RWPE2 (cell line): ENCODE results near the gene PIR.

Experiments used
- ATAC-seq: fragments of 200-7000 bp; cut with Tn5 transposase; 3 replicates; pipeline ENCODE4 v1.9.1; 2021; ENCODE audit warnings: low read depth
- DNase-seq: peaks from one replicate; pipeline ENCODE4 v3.0.0-alpha.2; 2020; ENCODE audit warnings: low spot score
- H3K27ac ChIP-seq: fragments of 450-650 bp; 2 replicates; pipeline ENCODE4 v1.5.1; 2017; ENCODE audit warnings: mild to moderate bottlenecking; ENCODE audit not compliant: poor library complexity, severe bottlenecking
- H3K27me3 ChIP-seq: fragments of 250-450 bp; sonication (Bioruptor Pico); 2 replicates; pipeline ENCODE4 v1.5.1; 2021; ENCODE audit warnings: mild to moderate bottlenecking, moderate library complexity; ENCODE audit not compliant: insufficient read depth, poor library complexity, severe bottlenecking
- H3K36me3 ChIP-seq: fragments of 250-450 bp; sonication (Bioruptor Pico); 2 replicates; pipeline ENCODE4 v1.5.1; 2020; ENCODE audit warnings: low read depth, mild to moderate bottlenecking, moderate library complexity
- H3K4me1 ChIP-seq: fragments of 250-450 bp; sonication (Bioruptor Pico); 2 replicates; pipeline ENCODE4 v1.5.1; 2021; ENCODE audit warnings: mild to moderate bottlenecking, moderate library complexity; ENCODE audit not compliant: insufficient read depth, poor library complexity, severe bottlenecking
- H3K4me3 ChIP-seq: fragments of 250-450 bp; sonication (Bioruptor Pico); 2 replicates; pipeline ENCODE4 v1.5.1; 2021; ENCODE audit warnings: mild to moderate bottlenecking, moderate library complexity; ENCODE audit not compliant: severe bottlenecking
- H3K9me3 ChIP-seq: fragments of 250-450 bp; sonication (Bioruptor Pico); 2 replicates; pipeline ENCODE4 v1.5.1; 2021; ENCODE audit warnings: mild to moderate bottlenecking, moderate library complexity; ENCODE audit not compliant: severe bottlenecking
- CTCF ChIP-seq: fragments of 450-650 bp; IDR thresholded peaks from one replicate; pipeline ENCODE4 v1.5.1; 2017; ENCODE audit warnings: mild to moderate bottlenecking, moderate library complexity; ENCODE audit not compliant: poor library complexity, severe bottlenecking

The PIR gene

GRCh38 chrX:15511563-15511962 lies 18.4 kb upstream of the PIR start:
- H3K4me1 ChIP-seq = no peaks in the 10 kb centered on the region
- H3K27me3 ChIP-seq = no peaks in the 10 kb centered on the region
- ATAC-seq (no peak), DNase-seq (no peak)
- no peak overlapping the region for H3K4me3 ChIP-seq
- H3K36me3 ChIP-seq = no peaks in the 10 kb centered on the region
- H3K9me3 ChIP-seq = no peaks in the 10 kb centered on the region
- no peak overlapping the region for H3K27ac ChIP-seq
- TF ChIP-seq CTCF = no peak

DNA sequence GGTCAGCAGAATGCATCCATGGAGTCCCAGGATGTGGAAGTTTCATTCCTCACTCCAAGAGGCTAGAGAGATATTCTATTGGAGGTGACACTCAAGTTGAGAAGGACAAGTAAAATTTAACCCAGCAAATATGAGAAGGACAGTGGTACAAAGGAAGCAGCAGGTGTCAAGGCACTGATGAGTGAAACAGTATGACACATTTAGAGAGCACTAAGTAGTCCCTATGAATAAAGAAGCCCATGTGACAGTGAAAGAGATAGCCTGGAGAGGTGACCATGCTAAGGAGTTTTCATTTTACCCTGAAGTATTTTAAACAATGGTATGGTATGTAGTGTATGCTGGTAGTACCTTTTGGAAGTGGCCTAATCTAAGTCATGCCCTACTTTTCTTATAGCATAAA lies 16.7 kb upstream of the PIR start:
- no peak for TF ChIP-seq CTCF
- Histone ChIP-seq H3K27me3 (no peaks in the 10 kb centered on the region), H3K9me3 (no peaks in the 10 kb centered on the region), H3K4me1 (peaks cover 5% of the 10 kb centered on the region), H3K4me3 (no peak overlapping the region), H3K27ac (no peak overlapping the region), H3K36me3 (no peaks in the 10 kb centered on the region)
- DNase-seq (no peak), ATAC-seq (no peak)

DNA sequence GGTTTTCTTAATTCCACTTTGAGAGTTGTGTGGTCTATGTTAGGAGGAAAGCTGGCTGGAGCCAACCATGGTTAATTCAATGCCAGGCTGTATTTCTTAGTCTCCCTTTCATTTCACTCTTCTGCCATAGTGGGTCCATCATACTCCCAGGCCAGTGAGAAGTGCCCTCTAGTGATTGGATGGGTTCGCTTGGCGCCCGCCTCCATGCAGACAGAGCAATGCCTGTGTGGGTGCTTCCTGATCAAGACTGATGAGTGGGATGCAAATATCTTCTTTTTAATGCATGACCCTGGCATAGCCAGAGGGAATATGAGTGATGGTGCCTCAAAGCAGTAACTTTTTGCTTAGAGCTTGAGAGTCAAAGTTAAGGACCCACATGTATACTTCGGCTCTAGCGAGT lies 13.9 kb upstream of the PIR start:
- Histone ChIP-seq H3K36me3 (no peaks in the 10 kb centered on the region), H3K4me3 (no peak overlapping the region), H3K27me3 (no peaks in the 10 kb centered on the region), H3K27ac (no peak overlapping the region), H3K9me3 (no peaks in the 10 kb centered on the region), H3K4me1 (peaks cover 8% of the 10 kb centered on the region)
- no peak for TF ChIP-seq CTCF
- ATAC-seq (no peak), DNase-seq (no peak)

GRCh38 chrX:15505101-15505500 lies 12.0 kb upstream of the PIR start:
- Histone ChIP-seq H3K27ac (peak overlapping the region; percentile 17), H3K4me3 (no peak overlapping the region), H3K36me3 (no peaks in the 10 kb centered on the region), H3K4me1 (peaks cover 8% of the 10 kb centered on the region), H3K9me3 (no peaks in the 10 kb centered on the region), H3K27me3 (no peaks in the 10 kb centered on the region)
- no peak for TF ChIP-seq CTCF
- ATAC-seq = peak; percentile 69
- no peak for DNase-seq

DNA sequence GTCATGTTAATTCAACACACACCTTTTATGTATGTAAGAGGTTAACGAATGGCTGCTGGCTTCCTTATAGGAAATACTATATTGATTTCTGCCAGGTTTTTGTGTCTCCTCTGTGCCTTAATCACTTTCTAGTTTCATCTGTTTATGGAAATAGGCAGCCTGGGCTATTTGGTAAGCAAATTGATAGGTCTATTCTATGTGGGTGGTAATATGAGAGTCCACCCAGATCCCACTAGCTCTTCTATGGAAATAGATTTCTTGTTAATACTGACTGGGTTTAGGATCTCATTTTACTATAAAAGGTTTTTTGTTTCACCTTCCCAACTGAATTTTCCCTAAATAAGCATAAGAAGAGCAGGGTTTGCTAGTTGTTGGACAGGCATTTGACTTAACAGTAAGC lies 11.5 kb upstream of the PIR start:
- H3K36me3 ChIP-seq = no peaks in the 10 kb centered on the region
- H3K4me3 ChIP-seq = no peak overlapping the region
- H3K27ac ChIP-seq = peak overlapping the region; percentile 17
- no peak for TF ChIP-seq CTCF
- H3K27me3 ChIP-seq = no peaks in the 10 kb centered on the region
- no peaks in the 10 kb centered on the region for H3K9me3 ChIP-seq
- ATAC-seq (no peak), DNase-seq (no peak)
- peaks cover 8% of the 10 kb centered on the region for H3K4me1 ChIP-seq
